ENCODE results near the gene SPOUT1.
"Not testable (repeated sequence)": the region's sequence is repeated elsewhere in the genome, so short reads cannot be mapped to it uniquely, and the experiment has no call there.

Gene SPOUT1

GRCh38 chr9:128846680-128847030, 17.1 kb upstream of the SPOUT1 start:
- H3K4me3 ChIP-seq (ENCODE audit: low read depth, low read length), result no peak overlapping the region
- no peak for DNase-seq (ENCODE audit: low read depth)
- TF ChIP-seq MYC (IDR thresholded peaks at IDR 0.05; ENCODE audit: low read depth, low read length) (no peak), MAX (IDR thresholded peaks at IDR 0.05; ENCODE audit: low read depth, low read length) (no peak), POLR2A (IDR thresholded peaks at IDR 0.05; ENCODE audit: extremely low read depth, insufficient read length) (no peak), CTCF (IDR thresholded peaks at IDR 0.05; ENCODE audit: low read depth, low read length) (no peak)

- no peak for TF ChIP-seq MYC (IDR thresholded peaks at IDR 0.05; ENCODE audit: low read depth, low read length)
- no peak for TF ChIP-seq MAX (IDR thresholded peaks at IDR 0.05; ENCODE audit: low read depth, low read length)
- no peak for TF ChIP-seq POLR2A (IDR thresholded peaks at IDR 0.05; ENCODE audit: extremely low read depth, insufficient read length)
- no peak for TF ChIP-seq CTCF (IDR thresholded peaks at IDR 0.05; ENCODE audit: low read depth, low read length)
- H3K4me3 ChIP-seq (ENCODE audit: low read depth, low read length), result no peak overlapping the region
- DNase-seq (ENCODE audit: low read depth), result no peak
These were observed 15.8 kb upstream of the SPOUT1 start for GRCh38 chr9:128845186-128845931.

GRCh38 chr9:128843171-128843570, 13.6 kb upstream of the SPOUT1 start:
- DNase-seq (ENCODE audit: low read depth); H3K4me3 ChIP-seq (ENCODE audit: low read depth, low read length): not testable (repeated sequence)

- TF ChIP-seq MAX (IDR thresholded peaks at IDR 0.05; ENCODE audit: low read depth, low read length) (no peak), POLR2A (IDR thresholded peaks at IDR 0.05; ENCODE audit: extremely low read depth, insufficient read length) (no peak), MYC (IDR thresholded peaks at IDR 0.05; ENCODE audit: low read depth, low read length) (no peak), CTCF (IDR thresholded peaks at IDR 0.05; ENCODE audit: low read depth, low read length) (no peak)
- DNase-seq (ENCODE audit: low read depth), result no peak
- H3K4me3 ChIP-seq (ENCODE audit: low read depth, low read length), result no peak overlapping the region
These were observed 12.3 kb upstream of the SPOUT1 start for GRCh38 chr9:128841694-128842492.

GRCh38 chr9:128840524-128840923, 10.9 kb upstream of the SPOUT1 start:
- no peak for DNase-seq (ENCODE audit: low read depth)
- TF ChIP-seq MYC (IDR thresholded peaks at IDR 0.05; ENCODE audit: low read depth, low read length) (no peak), CTCF (IDR thresholded peaks at IDR 0.05; ENCODE audit: low read depth, low read length) (no peak), POLR2A (IDR thresholded peaks at IDR 0.05; ENCODE audit: extremely low read depth, insufficient read length) (no peak), MAX (IDR thresholded peaks at IDR 0.05; ENCODE audit: low read depth, low read length) (no peak)
- no peak overlapping the region for H3K4me3 ChIP-seq (ENCODE audit: low read depth, low read length)

- H3K4me3 ChIP-seq (ENCODE audit: low read depth, low read length), result no peak overlapping the region
- TF ChIP-seq MAX (IDR thresholded peaks at IDR 0.05; ENCODE audit: low read depth, low read length) (no peak), CTCF (IDR thresholded peaks at IDR 0.05; ENCODE audit: low read depth, low read length) (no peak), POLR2A (IDR thresholded peaks at IDR 0.05; ENCODE audit: extremely low read depth, insufficient read length) (no peak), MYC (IDR thresholded peaks at IDR 0.05; ENCODE audit: low read depth, low read length) (no peak)
- DNase-seq (ENCODE audit: low read depth), result no peak
These were observed 8.7 kb upstream of the SPOUT1 start for GRCh38 chr9:128838338-128838737.

Measured in NB4 (cell line).